K562 (cell line): ENCODE data around the gene MRPL38. TPM values are rescaled to one million over a fixed set of nuclear protein-coding genes. Genes with fewer than 3 reads are reported as not detected.

Experiments used
- CBX1 ChIP-seq: sonication (generic); IDR thresholded peaks from 2 replicates; pipeline ENCODE4 v1.6.1; 2016; ENCODE audit warnings: antibody characterized with exemption, low read depth, mild to moderate bottlenecking
- CCNT2 ChIP-seq: IDR thresholded peaks from 2 replicates; pipeline ENCODE4 v1.6.1; 2011; ENCODE audit warnings: borderline replicate concordance, low read depth, mild to moderate bottlenecking, moderate library complexity, mixed read lengths, low read length; ENCODE audit not compliant: insufficient read length; ENCODE audit errors: extremely low read depth
- CGGBP1 ChIP-seq: fragments of 250-450 bp; sonication (Bioruptor Pico); IDR thresholded peaks from 2 replicates; pipeline ENCODE4 v1.9.0; 2021; ENCODE audit warnings: mild to moderate bottlenecking
- CTBP1 ChIP-seq: fragments of 450-650 bp; IDR thresholded peaks from 2 replicates; pipeline ENCODE4 v1.6.1; 2016; ENCODE audit warnings: borderline replicate concordance
- FOXJ3 ChIP-seq: sonication (generic); formaldehyde crosslinking; IDR thresholded peaks from 2 replicates; pipeline ENCODE4 v1.4.0; 2020; ENCODE audit warnings: mild to moderate bottlenecking, missing genetic modification reagents
- NFIC ChIP-seq: fragments of 450-650 bp; IDR thresholded peaks from 2 replicates; pipeline ENCODE4 v1.6.1; 2017; ENCODE audit warnings: mild to moderate bottlenecking, inconsistent platforms
- RBM34 ChIP-seq: fragments of 200-400 bp; formaldehyde crosslinking; IDR thresholded peaks from 2 replicates; pipeline ENCODE4 v1.6.1; 2018; ENCODE audit warnings: low read length, borderline replicate concordance; ENCODE audit not compliant: insufficient read depth
- TSC22D4 ChIP-seq: fragments of 450-650 bp; IDR thresholded peaks from 2 replicates; pipeline ENCODE4 v1.6.1; 2016; ENCODE audit warnings: missing genetic modification characterization, missing biosample characterization, control low read depth
- ZBTB7A ChIP-seq: IDR thresholded peaks from 2 replicates; pipeline ENCODE4 v1.6.1; 2011; ENCODE audit warnings: low read depth, mild to moderate bottlenecking, low read length, moderate library complexity, borderline replicate concordance; ENCODE audit not compliant: control insufficient read depth
- ZC3H11A ChIP-seq: IDR thresholded peaks from 2 replicates; pipeline ENCODE4 v1.6.1; 2012; ENCODE audit warnings: low read depth, low read length, improper control_type of control experiment
- ZFP1 ChIP-seq: fragments of 450-650 bp; formaldehyde crosslinking; IDR thresholded peaks from 2 replicates; pipeline ENCODE4 v1.4.0; 2020; ENCODE audit warnings: mild to moderate bottlenecking, mixed read lengths
- ZNF436 ChIP-seq: fragments of 250-450, 450-650 bp; sonication (Bioruptor Pico); formaldehyde crosslinking; IDR thresholded peaks from 2 replicates; pipeline ENCODE4 v1.7.0; 2020; ENCODE audit warnings: mild to moderate bottlenecking
- ZNF740 ChIP-seq, 3 experiments: fragments of 200-800 bp in 1 of 3; sonication (Bioruptor generic) in 1 of 3; sonication (generic) in 1 of 3; formaldehyde crosslinking in 1 of 3; IDR thresholded peaks; 2 replicates each; pipeline versions ENCODE4 v1.6.1 to v1.8.0; 2016 to 2022; ENCODE audit warnings: mild to moderate bottlenecking in 2 of 3, missing compliant biosample characterization in 2 of 3, missing genetic modification characterization in 2 of 3, missing genetic modification reagents in 1 of 3
- polyA plus RNA-seq, 8 experiments: library from polyadenylated mRNA; depleted of rRNA in 4 of 8; stranded (reverse) in 5 of 8; unstranded in 3 of 8; fragments of >200 nt; fragmentation: Nextera tagmentation in 2 of 8; fragmentation: Illumina TruSeq in 1 of 8; extraction: Ambion mirVana in 2 of 8; extraction: Trizol in 1 of 8; gene quantifications; 2 replicates each; pipeline versions ENCODE4 v1.2.1 to v1.2.3, GENCODE V29; 2011 to 2014; ENCODE audit warnings: inconsistent platforms in 1 of 8, missing spikeins in 1 of 8
- total RNA-seq, 7 experiments: library from RNA; depleted of rRNA in 6 of 7; stranded (reverse); fragments of >200 nt in 6 of 7; fragmentation: Illumina TruSeq in 2 of 7; extraction: Trizol in 2 of 7; gene quantifications; 2 replicates each; pipeline versions ENCODE4 v1.2.1 to v1.2.3, GENCODE V29; 2011 to 2021; ENCODE audit warnings: low replicate concordance in 1 of 7
- TF ChIP-seq, protein P1 (sequence below): fragments of 200-600 bp; sonication (generic); IDR thresholded peaks from one replicate; pipeline ENCODE4 v1.6.1; 2012; ENCODE audit warnings: mild to moderate bottlenecking, low read depth, low read length, inconsistent platforms

The MRPL38 gene
- total and polyA plus RNA-seq, 9 of the 15 experiments (the other 6 are each of a cell fraction or from before 2014, with no cell fraction given), result 4.5 to 154 (median 48.5) TPM

DNA sequence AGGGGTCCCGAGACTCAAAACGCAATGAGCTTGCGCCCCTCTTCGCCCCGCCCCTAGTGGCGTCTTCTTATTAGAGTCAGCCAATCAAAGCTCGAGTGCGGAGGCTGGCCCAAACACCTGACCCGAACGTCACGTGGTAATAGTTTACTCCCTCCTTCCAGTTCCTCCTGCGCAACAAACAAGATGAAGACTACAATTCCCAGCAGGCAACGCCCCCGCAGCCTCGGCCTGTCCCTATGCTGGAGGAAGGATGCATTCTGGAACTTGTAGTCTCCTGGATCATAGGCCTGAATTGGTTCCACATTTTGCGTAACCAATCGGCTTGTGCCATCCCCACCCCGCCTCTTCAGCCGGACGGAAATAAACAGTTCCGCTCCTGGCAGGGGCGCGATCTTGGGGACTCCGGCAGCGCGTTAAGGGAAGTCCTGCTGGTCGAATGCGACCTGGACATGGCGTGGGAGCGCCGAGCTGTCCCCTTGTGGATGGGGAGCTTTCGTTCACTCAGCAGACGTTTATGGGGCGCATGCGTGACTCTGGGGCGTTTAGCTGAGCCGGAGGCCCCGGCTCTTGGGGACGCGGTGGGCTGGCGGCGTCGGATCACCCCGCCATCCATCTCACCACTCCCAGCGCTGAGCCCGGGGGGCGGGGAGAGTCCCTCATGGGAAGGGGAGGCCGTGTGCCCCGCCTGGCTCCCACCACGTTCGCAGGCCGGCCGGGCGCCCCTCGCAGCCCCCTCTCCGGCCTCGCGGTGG lies 49.2 kb downstream of the MRPL38 start, which contains the start of gene WBP2 (continued):
- TF ChIP-seq, protein P1, sequence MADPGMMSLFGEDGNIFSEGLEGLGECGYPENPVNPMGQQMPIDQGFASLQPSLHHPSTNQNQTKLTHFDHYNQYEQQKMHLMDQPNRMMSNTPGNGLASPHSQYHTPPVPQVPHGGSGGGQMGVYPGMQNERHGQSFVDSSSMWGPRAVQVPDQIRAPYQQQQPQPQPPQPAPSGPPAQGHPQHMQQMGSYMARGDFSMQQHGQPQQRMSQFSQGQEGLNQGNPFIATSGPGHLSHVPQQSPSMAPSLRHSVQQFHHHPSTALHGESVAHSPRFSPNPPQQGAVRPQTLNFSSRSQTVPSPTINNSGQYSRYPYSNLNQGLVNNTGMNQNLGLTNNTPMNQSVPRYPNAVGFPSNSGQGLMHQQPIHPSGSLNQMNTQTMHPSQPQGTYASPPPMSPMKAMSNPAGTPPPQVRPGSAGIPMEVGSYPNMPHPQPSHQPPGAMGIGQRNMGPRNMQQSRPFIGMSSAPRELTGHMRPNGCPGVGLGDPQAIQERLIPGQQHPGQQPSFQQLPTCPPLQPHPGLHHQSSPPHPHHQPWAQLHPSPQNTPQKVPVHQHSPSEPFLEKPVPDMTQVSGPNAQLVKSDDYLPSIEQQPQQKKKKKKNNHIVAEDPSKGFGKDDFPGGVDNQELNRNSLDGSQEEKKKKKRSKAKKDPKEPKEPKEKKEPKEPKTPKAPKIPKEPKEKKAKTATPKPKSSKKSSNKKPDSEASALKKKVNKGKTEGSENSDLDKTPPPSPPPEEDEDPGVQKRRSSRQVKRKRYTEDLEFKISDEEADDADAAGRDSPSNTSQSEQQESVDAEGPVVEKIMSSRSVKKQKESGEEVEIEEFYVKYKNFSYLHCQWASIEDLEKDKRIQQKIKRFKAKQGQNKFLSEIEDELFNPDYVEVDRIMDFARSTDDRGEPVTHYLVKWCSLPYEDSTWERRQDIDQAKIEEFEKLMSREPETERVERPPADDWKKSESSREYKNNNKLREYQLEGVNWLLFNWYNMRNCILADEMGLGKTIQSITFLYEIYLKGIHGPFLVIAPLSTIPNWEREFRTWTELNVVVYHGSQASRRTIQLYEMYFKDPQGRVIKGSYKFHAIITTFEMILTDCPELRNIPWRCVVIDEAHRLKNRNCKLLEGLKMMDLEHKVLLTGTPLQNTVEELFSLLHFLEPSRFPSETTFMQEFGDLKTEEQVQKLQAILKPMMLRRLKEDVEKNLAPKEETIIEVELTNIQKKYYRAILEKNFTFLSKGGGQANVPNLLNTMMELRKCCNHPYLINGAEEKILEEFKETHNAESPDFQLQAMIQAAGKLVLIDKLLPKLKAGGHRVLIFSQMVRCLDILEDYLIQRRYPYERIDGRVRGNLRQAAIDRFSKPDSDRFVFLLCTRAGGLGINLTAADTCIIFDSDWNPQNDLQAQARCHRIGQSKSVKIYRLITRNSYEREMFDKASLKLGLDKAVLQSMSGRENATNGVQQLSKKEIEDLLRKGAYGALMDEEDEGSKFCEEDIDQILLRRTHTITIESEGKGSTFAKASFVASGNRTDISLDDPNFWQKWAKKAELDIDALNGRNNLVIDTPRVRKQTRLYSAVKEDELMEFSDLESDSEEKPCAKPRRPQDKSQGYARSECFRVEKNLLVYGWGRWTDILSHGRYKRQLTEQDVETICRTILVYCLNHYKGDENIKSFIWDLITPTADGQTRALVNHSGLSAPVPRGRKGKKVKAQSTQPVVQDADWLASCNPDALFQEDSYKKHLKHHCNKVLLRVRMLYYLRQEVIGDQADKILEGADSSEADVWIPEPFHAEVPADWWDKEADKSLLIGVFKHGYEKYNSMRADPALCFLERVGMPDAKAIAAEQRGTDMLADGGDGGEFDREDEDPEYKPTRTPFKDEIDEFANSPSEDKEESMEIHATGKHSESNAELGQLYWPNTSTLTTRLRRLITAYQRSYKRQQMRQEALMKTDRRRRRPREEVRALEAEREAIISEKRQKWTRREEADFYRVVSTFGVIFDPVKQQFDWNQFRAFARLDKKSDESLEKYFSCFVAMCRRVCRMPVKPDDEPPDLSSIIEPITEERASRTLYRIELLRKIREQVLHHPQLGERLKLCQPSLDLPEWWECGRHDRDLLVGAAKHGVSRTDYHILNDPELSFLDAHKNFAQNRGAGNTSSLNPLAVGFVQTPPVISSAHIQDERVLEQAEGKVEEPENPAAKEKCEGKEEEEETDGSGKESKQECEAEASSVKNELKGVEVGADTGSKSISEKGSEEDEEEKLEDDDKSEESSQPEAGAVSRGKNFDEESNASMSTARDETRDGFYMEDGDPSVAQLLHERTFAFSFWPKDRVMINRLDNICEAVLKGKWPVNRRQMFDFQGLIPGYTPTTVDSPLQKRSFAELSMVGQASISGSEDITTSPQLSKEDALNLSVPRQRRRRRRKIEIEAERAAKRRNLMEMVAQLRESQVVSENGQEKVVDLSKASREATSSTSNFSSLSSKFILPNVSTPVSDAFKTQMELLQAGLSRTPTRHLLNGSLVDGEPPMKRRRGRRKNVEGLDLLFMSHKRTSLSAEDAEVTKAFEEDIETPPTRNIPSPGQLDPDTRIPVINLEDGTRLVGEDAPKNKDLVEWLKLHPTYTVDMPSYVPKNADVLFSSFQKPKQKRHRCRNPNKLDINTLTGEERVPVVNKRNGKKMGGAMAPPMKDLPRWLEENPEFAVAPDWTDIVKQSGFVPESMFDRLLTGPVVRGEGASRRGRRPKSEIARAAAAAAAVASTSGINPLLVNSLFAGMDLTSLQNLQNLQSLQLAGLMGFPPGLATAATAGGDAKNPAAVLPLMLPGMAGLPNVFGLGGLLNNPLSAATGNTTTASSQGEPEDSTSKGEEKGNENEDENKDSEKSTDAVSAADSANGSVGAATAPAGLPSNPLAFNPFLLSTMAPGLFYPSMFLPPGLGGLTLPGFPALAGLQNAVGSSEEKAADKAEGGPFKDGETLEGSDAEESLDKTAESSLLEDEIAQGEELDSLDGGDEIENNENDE, result no peak
- no peak for TF ChIP-seq CGGBP1
- TF ChIP-seq ZFP1 (CRISPR knock-in tag), result 0 out of 2 replicates have a peak, but pooled peaks have one; percentile 53
- no peak; the same call in 1 of the 2 replicates for TF ChIP-seq ZNF740 (CRISPR knock-in tag; IDR thresholded peaks at IDR 0.05)
- TF ChIP-seq ZNF740 (tag; IDR thresholded peaks at IDR 0.05), result no peak
- no peak for TF ChIP-seq ZC3H11A
- TF ChIP-seq ZNF436, result no peak
- peak; percentile 99 for TF ChIP-seq ZBTB7A
- no peak for TF ChIP-seq FOXJ3 (CRISPR knock-in tag)
- peak; percentile 22; the same call in 1 of the 2 replicates for TF ChIP-seq NFIC
- TF ChIP-seq TSC22D4 (tag), result no peak
- peak; percentile 60 for TF ChIP-seq CBX1
- TF ChIP-seq CTBP1, result peak; percentile 83
- TF ChIP-seq RBM34, result no peak
- peak; percentile 70 for TF ChIP-seq CCNT2
